ENCODE data around the gene EDEM3.

The EDEM3 gene

GRCh38 chr1:184743062-184743756 lies 11.4 kb downstream of the EDEM3 start:
- TF ChIP-seq CTCF (IDR thresholded peaks at IDR 0.05; ENCODE audit: control insufficient read depth, extremely low read depth, insufficient read depth) = no peak
- no peak for DNase-seq (ENCODE audit: low read depth)
- H3K4me3 ChIP-seq (ENCODE audit: low read depth, low read length) = no peak overlapping the region

- TF ChIP-seq CTCF (IDR thresholded peaks at IDR 0.05; ENCODE audit: control insufficient read depth, extremely low read depth, insufficient read depth) = no peak
- H3K4me3 ChIP-seq (ENCODE audit: low read depth, low read length) = no peak overlapping the region
- DNase-seq (ENCODE audit: low read depth) = no peak
These were observed 14.3 kb downstream of the EDEM3 start for GRCh38 chr1:184740344-184740743.

DNA sequence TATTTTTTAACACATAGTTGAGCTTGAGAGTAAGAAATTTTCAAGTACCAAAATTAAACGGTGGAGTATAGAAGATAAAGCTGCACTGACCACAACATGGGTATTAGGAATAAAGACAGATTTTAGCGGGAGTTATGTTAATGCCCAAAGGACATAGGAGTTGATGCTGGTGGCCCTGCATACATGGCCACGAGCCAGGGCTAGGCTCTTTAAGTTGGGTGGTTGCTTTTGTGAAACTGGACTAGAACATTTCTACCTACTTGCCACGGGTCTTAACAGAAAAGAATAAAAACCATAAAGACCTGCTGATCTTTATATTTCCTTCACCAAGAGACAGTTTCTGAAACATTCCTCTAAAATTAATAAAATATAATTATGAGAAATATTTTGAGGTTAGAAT lies 14.9 kb downstream of the EDEM3 start:
- DNase-seq (ENCODE audit: low read depth) = no peak
- H3K4me3 ChIP-seq (ENCODE audit: low read depth, low read length) = no peak overlapping the region
- TF ChIP-seq CTCF (IDR thresholded peaks at IDR 0.05; ENCODE audit: control insufficient read depth, extremely low read depth, insufficient read depth) = no peak

GRCh38 chr1:184739070-184739469 lies 15.6 kb downstream of the EDEM3 start:
- no peak overlapping the region for H3K4me3 ChIP-seq (ENCODE audit: low read depth, low read length)
- DNase-seq (ENCODE audit: low read depth) = no peak
- TF ChIP-seq CTCF (IDR thresholded peaks at IDR 0.05; ENCODE audit: control insufficient read depth, extremely low read depth, insufficient read depth) = no peak

- no peak overlapping the region for H3K4me3 ChIP-seq (ENCODE audit: low read depth, low read length)
- TF ChIP-seq CTCF (IDR thresholded peaks at IDR 0.05; ENCODE audit: control insufficient read depth, extremely low read depth, insufficient read depth) = no peak
- DNase-seq (ENCODE audit: low read depth) = no peak
These were observed 19.7 kb downstream of the EDEM3 start for GRCh38 chr1:184734980-184735379.

- no peak for TF ChIP-seq CTCF (IDR thresholded peaks at IDR 0.05; ENCODE audit: control insufficient read depth, extremely low read depth, insufficient read depth)
- H3K4me3 ChIP-seq (ENCODE audit: low read depth, low read length) = no peak overlapping the region
- no peak for DNase-seq (ENCODE audit: low read depth)
These were observed 29.8 kb downstream of the EDEM3 start for GRCh38 chr1:184724843-184725242.

- no peak for TF ChIP-seq CTCF (IDR thresholded peaks at IDR 0.05; ENCODE audit: control insufficient read depth, extremely low read depth, insufficient read depth)
- DNase-seq (ENCODE audit: low read depth) = no peak
- no peak overlapping the region for H3K4me3 ChIP-seq (ENCODE audit: low read depth, low read length)
These were observed 38.5 kb downstream of the EDEM3 start for GRCh38 chr1:184716158-184716557.

All from LNCaP clone FGC (cell line).